Parietal lobe (tissue), 2 donors: ENCODE results near the gene CCSAP. TPM values are rescaled to one million over a fixed set of nuclear protein-coding genes. Genes with fewer than 3 reads are reported as not detected.

Source experiments
- small RNA-seq: library from RNA; depleted of rRNA; stranded (forward); fragments of <200 nt; gene quantifications from one replicate; pipeline ENCODE3, GENCODE V24; 2014; ENCODE audit warnings: low replicate concordance
- total RNA-seq: library from RNA; depleted of rRNA; stranded (reverse); fragments of >200 nt; gene quantifications from one replicate; pipeline ENCODE4 v1.2.3, GENCODE V29; 2014

The CCSAP gene
- 148 TPM for total RNA-seq

GRCh38 chr1:229342656-229343569, at the start of gene CCSAP:
TSS of gene CCSAP (minus strand) at chr1:229343047. CDS start at chr1:229342465, 582 bp downstream.

Small RNA genes lying within 50 kb of the gene (small RNA-seq; reads per million reads assigned to genes)
- 0.09 reads per million for gene RNU6-180P

Other genes with a start within 250 kb of the CCSAP start
- 36.0 TPM for gene RAB4A, start 71.9 kb downstream of the CCSAP start, total RNA-seq
- 1.6 TPM for gene ACTA1, start 91.0 kb upstream of the CCSAP start, total RNA-seq
- 64.2 TPM for gene NUP133, start 165.3 kb upstream of the CCSAP start, total RNA-seq
- 22.5 TPM for gene ABCB10, start 215.7 kb upstream of the CCSAP start, total RNA-seq